ENCODE measurements around the gene CYTH1. TPM values are rescaled to one million over a fixed set of nuclear protein-coding genes. Genes with fewer than 3 reads are reported as not detected.

Gene CYTH1
- total RNA-seq, 1 experiment from 2014 or later: 20.0 TPM

DNA sequence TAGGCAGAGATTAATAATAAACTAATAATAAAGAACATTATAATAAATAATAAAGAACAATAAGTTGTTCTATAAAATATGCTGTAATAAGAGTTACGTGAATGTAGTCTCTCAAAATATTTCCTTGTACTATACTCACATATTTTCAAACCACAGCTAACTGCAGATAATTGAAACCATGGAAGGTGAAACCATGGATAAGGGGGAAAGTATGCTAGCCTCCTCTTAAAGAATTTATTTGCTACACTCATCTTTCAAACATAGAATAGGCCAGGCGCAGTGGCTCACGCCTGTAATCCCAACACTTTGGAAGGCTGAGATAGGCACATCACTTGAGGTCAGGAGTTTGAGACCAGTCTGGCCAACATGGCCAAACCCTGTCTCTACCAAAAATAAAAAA, 18.5 kb downstream of the CYTH1 start:
- POLR2A ChIA-PET: no interaction called here
- H3K4me1 Mint-ChIP-seq: peaks cover 4% of the 10 kb centered on the region
- TF ChIP-seq KAT7 (CRISPR knock-in tag; IDR thresholded peaks at IDR 0.05; ENCODE audit: borderline replicate concordance) (no peak), JAZF1 (CRISPR knock-in tag; IDR thresholded peaks at IDR 0.05) (no peak), SMAD3 (CRISPR knock-in tag; IDR thresholded peaks at IDR 0.05; ENCODE audit: borderline replicate concordance) (no peak), TCF7 (CRISPR knock-in tag; IDR thresholded peaks at IDR 0.05; ENCODE audit: low read depth) (no peak), ZNF263 (CRISPR knock-in tag; IDR thresholded peaks at IDR 0.05; ENCODE audit: low read depth) (no peak), NFE2L1 (CRISPR knock-in tag; IDR thresholded peaks at IDR 0.05) (no peak)
- TF ChIP-seq, protein P1, sequence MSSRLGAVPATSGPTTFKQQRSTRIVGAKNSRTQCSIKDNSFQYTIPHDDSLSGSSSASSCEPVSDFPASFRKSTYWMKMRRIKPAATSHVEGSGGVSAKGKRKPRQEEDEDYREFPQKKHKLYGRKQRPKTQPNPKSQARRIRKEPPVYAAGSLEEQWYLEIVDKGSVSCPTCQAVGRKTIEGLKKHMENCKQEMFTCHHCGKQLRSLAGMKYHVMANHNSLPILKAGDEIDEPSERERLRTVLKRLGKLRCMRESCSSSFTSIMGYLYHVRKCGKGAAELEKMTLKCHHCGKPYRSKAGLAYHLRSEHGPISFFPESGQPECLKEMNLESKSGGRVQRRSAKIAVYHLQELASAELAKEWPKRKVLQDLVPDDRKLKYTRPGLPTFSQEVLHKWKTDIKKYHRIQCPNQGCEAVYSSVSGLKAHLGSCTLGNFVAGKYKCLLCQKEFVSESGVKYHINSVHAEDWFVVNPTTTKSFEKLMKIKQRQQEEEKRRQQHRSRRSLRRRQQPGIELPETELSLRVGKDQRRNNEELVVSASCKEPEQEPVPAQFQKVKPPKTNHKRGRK (CRISPR knock-in tag; IDR thresholded peaks at IDR 0.05; ENCODE audit: borderline replicate concordance): no peak
- TF ChIP-seq, protein P2, sequence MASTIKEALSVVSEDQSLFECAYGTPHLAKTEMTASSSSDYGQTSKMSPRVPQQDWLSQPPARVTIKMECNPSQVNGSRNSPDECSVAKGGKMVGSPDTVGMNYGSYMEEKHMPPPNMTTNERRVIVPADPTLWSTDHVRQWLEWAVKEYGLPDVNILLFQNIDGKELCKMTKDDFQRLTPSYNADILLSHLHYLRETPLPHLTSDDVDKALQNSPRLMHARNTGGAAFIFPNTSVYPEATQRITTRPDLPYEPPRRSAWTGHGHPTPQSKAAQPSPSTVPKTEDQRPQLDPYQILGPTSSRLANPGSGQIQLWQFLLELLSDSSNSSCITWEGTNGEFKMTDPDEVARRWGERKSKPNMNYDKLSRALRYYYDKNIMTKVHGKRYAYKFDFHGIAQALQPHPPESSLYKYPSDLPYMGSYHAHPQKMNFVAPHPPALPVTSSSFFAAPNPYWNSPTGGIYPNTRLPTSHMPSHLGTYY (CRISPR knock-in tag; IDR thresholded peaks at IDR 0.05): no peak
- TF ChIP-seq, protein P3, sequence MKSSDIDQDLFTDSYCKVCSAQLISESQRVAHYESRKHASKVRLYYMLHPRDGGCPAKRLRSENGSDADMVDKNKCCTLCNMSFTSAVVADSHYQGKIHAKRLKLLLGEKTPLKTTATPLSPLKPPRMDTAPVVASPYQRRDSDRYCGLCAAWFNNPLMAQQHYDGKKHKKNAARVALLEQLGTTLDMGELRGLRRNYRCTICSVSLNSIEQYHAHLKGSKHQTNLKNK (CRISPR knock-in tag; IDR thresholded peaks at IDR 0.05): no peak
- TF ChIP-seq, protein P4, sequence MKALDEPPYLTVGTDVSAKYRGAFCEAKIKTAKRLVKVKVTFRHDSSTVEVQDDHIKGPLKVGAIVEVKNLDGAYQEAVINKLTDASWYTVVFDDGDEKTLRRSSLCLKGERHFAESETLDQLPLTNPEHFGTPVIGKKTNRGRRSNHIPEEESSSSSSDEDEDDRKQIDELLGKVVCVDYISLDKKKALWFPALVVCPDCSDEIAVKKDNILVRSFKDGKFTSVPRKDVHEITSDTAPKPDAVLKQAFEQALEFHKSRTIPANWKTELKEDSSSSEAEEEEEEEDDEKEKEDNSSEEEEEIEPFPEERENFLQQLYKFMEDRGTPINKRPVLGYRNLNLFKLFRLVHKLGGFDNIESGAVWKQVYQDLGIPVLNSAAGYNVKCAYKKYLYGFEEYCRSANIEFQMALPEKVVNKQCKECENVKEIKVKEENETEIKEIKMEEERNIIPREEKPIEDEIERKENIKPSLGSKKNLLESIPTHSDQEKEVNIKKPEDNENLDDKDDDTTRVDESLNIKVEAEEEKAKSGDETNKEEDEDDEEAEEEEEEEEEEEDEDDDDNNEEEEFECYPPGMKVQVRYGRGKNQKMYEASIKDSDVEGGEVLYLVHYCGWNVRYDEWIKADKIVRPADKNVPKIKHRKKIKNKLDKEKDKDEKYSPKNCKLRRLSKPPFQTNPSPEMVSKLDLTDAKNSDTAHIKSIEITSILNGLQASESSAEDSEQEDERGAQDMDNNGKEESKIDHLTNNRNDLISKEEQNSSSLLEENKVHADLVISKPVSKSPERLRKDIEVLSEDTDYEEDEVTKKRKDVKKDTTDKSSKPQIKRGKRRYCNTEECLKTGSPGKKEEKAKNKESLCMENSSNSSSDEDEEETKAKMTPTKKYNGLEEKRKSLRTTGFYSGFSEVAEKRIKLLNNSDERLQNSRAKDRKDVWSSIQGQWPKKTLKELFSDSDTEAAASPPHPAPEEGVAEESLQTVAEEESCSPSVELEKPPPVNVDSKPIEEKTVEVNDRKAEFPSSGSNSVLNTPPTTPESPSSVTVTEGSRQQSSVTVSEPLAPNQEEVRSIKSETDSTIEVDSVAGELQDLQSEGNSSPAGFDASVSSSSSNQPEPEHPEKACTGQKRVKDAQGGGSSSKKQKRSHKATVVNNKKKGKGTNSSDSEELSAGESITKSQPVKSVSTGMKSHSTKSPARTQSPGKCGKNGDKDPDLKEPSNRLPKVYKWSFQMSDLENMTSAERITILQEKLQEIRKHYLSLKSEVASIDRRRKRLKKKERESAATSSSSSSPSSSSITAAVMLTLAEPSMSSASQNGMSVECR (CRISPR knock-in tag; IDR thresholded peaks at IDR 0.05; ENCODE audit: borderline replicate concordance): no peak
- TF ChIP-seq, protein P5, sequence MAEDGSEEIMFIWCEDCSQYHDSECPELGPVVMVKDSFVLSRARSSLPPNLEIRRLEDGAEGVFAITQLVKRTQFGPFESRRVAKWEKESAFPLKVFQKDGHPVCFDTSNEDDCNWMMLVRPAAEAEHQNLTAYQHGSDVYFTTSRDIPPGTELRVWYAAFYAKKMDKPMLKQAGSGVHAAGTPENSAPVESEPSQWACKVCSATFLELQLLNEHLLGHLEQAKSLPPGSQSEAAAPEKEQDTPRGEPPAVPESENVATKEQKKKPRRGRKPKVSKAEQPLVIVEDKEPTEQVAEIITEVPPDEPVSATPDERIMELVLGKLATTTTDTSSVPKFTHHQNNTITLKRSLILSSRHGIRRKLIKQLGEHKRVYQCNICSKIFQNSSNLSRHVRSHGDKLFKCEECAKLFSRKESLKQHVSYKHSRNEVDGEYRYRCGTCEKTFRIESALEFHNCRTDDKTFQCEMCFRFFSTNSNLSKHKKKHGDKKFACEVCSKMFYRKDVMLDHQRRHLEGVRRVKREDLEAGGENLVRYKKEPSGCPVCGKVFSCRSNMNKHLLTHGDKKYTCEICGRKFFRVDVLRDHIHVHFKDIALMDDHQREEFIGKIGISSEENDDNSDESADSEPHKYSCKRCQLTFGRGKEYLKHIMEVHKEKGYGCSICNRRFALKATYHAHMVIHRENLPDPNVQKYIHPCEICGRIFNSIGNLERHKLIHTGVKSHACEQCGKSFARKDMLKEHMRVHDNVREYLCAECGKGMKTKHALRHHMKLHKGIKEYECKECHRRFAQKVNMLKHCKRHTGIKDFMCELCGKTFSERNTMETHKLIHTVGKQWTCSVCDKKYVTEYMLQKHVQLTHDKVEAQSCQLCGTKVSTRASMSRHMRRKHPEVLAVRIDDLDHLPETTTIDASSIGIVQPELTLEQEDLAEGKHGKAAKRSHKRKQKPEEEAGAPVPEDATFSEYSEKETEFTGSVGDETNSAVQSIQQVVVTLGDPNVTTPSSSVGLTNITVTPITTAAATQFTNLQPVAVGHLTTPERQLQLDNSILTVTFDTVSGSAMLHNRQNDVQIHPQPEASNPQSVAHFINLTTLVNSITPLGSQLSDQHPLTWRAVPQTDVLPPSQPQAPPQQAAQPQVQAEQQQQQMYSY (CRISPR knock-in tag; IDR thresholded peaks at IDR 0.05): no peak
- TF ChIP-seq, protein P6, sequence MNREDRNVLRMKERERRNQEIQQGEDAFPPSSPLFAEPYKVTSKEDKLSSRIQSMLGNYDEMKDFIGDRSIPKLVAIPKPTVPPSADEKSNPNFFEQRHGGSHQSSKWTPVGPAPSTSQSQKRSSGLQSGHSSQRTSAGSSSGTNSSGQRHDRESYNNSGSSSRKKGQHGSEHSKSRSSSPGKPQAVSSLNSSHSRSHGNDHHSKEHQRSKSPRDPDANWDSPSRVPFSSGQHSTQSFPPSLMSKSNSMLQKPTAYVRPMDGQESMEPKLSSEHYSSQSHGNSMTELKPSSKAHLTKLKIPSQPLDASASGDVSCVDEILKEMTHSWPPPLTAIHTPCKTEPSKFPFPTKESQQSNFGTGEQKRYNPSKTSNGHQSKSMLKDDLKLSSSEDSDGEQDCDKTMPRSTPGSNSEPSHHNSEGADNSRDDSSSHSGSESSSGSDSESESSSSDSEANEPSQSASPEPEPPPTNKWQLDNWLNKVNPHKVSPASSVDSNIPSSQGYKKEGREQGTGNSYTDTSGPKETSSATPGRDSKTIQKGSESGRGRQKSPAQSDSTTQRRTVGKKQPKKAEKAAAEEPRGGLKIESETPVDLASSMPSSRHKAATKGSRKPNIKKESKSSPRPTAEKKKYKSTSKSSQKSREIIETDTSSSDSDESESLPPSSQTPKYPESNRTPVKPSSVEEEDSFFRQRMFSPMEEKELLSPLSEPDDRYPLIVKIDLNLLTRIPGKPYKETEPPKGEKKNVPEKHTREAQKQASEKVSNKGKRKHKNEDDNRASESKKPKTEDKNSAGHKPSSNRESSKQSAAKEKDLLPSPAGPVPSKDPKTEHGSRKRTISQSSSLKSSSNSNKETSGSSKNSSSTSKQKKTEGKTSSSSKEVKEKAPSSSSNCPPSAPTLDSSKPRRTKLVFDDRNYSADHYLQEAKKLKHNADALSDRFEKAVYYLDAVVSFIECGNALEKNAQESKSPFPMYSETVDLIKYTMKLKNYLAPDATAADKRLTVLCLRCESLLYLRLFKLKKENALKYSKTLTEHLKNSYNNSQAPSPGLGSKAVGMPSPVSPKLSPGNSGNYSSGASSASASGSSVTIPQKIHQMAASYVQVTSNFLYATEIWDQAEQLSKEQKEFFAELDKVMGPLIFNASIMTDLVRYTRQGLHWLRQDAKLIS (CRISPR knock-in tag; IDR thresholded peaks at IDR 0.05; ENCODE audit: borderline replicate concordance): no peak
- TF ChIP-seq, protein P7, sequence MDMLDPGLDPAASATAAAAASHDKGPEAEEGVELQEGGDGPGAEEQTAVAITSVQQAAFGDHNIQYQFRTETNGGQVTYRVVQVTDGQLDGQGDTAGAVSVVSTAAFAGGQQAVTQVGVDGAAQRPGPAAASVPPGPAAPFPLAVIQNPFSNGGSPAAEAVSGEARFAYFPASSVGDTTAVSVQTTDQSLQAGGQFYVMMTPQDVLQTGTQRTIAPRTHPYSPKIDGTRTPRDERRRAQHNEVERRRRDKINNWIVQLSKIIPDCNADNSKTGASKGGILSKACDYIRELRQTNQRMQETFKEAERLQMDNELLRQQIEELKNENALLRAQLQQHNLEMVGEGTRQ (CRISPR knock-in tag; IDR thresholded peaks at IDR 0.05): no peak
- TF ChIP-seq, protein P8, sequence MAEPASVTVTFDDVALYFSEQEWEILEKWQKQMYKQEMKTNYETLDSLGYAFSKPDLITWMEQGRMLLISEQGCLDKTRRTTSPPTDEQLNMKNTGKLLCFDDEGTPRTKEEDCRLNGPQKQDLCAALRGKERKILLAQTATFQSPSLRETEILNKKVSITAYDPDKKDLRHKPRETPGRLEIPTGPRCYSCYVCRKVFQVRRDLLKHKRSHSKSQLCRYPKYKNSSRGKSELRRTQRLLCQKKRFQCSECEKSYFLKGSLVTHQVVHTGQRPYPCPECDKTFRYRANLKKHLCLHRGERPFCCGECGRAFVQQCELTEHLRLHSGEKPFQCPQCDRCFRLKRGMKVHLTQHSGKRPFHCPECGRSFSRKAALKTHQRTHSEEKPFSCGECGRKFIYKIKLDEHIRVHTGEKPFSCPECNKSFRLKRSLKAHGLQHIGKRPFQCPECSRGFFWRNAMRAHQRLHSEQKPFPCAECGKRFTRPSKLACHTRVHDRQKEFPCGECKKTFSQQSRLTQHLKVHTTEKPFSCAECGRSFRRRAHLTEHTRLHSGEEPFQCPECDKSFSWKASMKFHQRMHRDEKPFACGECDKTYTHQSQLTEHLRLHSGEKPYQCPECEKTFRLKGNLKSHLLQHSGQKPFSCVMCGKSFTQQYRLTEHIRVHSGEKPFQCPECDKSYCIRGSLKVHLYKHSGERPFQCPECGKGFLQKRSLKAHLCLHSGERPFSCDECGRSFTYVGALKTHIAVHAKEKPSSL (CRISPR knock-in tag; conservative IDR thresholded peaks at IDR 0.05): no peak
- H3K27ac Mint-ChIP-seq: no peak overlapping the region
- no peak for DNase-seq (ENCODE audit: low spot score)
- no peaks in the 10 kb centered on the region for H3K36me3 Mint-ChIP-seq
- ATAC-seq: no peak
- 0 out of 2 replicates have a peak, but pooled peaks cover 5% of the 10 kb centered on the region for H3K9me3 Mint-ChIP-seq
- no peak overlapping the region for H3K4me3 Mint-ChIP-seq
- CTCF ChIA-PET: no interaction called here
- no peaks in the 10 kb centered on the region for H3K27me3 Mint-ChIP-seq (ENCODE audit: low read depth)

Measured in WTC11 (cell line).